Skeletal muscle cell (primary cell): ENCODE measurements around the gene PHOX2B.

Experiments used
- DNase-seq: peaks from one replicate; pipeline ENCODE4 v3.0.0-alpha.2; 2010; ENCODE audit warnings: low read depth
- H3K4me3 ChIP-seq: 2 replicates; pipeline ENCODE4 v1.5.1; 2011; ENCODE audit warnings: low read depth, mild to moderate bottlenecking, control low read depth, low read length, moderate library complexity

PHOX2B gene

DNA sequence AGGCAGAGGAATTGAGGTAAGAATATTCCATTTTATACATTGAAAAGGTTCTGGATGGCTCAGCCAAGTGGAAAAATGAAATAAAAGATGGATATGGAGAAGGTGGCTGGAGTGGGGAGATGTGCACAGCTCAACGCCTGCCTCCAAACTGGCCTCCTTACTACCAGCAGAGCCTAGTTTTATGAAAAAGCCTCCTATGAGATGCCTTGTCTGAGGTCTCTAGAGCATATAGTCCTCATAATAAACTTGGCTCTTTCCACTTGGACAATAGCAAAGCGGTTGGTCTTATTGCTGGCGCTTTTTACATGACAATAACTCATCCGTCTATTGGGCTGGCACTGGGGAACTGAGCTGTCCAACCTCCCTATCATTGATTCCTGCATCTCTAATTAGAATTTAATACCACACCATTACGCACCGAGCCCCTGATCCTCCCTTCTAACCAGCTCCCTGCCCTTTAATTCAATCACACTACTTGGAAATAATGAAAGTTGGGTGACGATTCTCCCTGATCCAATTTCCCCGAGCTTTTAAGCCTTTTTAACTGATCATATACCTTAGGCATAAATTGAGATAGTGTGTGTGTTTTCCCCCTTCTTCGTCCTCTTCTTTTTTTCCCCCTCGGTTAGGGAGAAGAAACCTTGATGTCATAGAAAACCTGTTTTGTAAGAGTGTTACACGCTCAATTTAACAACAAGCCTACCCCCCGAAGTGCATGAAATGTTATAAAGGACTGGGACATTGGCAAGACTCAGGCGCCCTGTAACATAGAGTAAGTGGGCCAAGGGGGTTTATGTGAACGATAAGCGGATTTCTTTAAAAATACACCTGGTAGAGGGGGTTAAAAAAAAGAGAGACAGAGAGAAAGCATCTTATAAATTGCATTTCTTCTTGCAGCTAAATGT is at the start of gene PHOX2B:
TSS of gene PHOX2B (minus strand) at position 155 of the 905 bp plus-strand sequence. CDS start at position 40, 115 bp downstream.
- H3K4me3 ChIP-seq = no peak within 1 kb of the TSS
- no peak for DNase-seq

DNA sequence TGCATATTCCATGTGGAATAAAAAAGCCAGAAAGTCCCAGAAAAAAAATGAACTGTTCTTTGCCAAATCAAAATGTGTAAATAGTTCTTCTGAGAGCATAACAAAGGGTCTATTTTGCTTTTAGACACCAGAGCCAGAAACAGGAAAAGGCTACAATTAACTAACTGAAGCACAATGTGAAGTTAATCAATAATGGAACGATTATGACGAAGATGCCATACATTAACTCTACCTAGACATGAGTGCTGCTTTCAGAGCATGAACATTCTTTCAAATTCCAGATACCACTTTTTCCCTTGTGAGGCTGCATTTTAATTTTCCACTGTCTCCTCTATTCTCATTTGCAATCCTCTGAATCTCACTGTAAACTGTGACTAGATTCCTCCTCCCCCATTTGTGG is 48.7 kb upstream of the PHOX2B start:
- DNase-seq = no peak
- no peak overlapping the region for H3K4me3 ChIP-seq

DNA sequence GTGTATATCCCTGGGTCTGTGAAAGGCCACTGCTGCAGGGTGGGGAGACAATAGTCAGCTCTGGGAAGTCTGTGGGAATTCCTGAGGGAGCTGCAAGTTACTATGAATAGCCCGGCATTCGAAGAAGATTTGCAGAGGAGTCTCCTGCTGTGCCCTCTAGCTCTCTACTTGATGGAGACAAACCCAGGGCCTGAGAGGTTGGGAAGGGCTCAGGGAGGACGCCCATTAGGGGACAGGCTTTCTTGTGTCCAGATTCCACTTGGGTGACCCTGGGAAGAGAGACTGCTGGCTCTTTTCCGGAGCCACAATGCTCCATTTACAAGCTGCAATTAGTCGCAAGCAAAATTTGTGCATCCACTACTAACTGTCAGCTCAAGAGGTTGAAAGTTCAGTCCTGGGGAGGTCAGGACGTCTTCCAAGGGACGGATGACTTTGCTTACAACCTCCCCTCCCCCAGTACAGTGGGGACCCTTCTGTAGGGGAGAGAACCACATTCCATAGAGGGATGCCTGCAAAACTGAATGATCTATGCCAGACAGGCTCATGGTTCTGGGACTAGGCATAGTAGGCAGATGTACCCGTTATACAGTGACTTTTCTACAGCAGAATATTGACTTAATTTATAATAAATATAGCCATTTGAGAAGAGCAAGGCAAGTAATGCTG is 48.2 kb upstream of the PHOX2B start:
- H3K4me3 ChIP-seq = no peak overlapping the region
- no peak for DNase-seq

DNA sequence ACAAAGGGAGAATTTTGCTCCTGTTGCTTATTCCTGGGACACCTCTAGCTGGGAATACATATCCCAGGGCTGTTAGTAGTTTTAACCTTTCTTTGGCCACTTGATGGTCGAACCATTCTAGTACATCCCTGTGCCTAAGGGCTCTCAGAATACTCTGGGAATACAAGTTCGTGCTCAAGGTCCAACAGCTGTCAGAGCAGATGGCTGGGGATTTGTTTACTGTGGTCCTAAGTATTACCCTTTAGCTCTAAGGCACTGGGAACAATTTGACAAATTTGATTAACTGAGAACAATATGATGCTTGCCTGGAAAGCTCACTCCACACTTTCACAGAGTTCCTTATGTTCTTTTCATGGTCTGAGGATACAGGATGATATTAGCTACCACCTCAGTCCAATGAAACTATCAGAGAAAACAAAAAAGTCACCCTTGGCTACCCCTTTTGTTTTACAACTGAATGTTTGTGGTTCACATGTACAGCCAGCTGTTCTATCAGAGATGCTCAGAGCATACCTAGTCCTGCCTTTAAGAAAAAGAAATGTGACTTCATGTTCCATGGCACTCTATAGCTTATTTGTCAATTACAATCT is 47.4 kb upstream of the PHOX2B start:
- H3K4me3 ChIP-seq = no peak overlapping the region
- no peak for DNase-seq

DNA sequence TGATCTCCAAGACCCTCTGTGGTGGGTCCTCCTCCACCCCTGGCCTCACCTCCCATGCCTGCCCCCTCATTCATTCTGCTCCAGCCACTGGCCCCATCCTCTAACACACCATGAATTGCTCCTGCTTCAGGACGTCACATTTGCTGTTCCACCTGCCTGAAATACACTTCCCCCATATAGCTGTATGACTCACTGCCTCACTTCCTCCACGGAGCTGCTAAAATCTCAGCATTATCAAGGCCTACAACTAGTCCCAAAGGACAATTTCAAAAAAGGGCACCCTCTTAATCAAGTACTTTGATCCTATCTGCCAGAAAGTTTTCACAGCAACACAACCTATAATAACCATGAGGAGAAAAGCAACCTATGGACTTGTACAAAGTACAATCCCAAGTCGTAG is 43.6 kb upstream of the PHOX2B start:
- DNase-seq = no peak
- no peak overlapping the region for H3K4me3 ChIP-seq

DNA sequence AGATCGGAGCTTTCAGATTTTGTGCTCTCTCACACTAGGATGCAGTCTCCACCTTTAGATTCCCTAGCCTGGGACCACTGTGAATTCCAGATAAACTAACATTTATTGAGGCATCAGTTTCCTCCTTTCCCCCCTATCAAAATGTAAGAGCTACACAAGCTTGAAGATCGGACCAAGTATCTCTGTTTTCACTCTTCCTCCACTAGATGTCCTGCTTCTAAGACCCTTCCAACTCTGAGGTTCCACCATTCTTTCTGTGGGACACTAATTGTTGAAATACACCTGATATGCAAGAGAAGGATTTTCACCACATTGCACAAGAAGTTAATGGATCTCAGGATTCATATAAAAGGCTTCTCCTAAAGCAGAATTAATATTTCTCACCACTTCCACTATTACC is 43.0 kb upstream of the PHOX2B start:
- no peak for DNase-seq

DNA sequence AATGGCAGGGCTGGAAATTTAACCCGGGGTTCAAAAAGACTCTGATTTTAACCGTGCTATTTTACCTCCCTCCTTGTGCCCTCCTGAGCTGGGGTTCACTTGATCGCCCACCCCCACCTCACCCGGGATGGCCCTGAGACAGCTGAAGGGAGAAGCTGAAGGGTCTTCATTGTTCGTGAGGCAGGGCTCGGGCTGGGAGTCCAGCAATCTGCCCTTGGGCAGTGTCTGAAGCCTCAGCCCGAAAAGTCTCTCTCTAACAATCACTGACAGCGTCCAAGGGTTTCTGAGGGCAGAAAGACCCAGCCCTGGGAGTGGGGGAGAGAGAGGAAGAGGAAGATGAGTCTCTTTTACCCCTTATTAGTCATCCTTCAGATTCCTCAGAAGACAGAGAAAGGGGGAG is 39.4 kb upstream of the PHOX2B start:
- no peak overlapping the region for H3K4me3 ChIP-seq

More for the DNA sequence above, 43.0 kb upstream of the PHOX2B start:
- no peak overlapping the region for H3K4me3 ChIP-seq

DNA sequence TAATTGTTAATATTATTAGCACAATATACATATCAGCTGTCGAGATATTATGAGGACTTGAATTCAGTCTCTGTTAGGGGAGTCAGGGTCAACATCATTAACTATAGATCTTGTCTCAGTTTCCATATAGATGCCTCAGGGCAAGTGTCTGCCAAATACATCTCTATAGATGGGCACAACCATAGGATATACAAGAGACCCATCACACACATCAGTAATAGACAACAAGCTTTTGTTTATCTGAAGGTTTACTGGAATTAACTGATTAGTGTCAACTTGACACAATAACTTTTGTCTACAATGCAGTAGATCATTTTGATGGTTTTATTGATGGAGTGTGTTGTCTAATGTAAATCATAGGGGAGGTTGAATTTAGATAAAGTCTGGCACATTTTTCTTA is 37.1 kb upstream of the PHOX2B start:
- DNase-seq = no peak

More for the DNA sequence above, 39.4 kb upstream of the PHOX2B start:
- no peak for DNase-seq

DNA sequence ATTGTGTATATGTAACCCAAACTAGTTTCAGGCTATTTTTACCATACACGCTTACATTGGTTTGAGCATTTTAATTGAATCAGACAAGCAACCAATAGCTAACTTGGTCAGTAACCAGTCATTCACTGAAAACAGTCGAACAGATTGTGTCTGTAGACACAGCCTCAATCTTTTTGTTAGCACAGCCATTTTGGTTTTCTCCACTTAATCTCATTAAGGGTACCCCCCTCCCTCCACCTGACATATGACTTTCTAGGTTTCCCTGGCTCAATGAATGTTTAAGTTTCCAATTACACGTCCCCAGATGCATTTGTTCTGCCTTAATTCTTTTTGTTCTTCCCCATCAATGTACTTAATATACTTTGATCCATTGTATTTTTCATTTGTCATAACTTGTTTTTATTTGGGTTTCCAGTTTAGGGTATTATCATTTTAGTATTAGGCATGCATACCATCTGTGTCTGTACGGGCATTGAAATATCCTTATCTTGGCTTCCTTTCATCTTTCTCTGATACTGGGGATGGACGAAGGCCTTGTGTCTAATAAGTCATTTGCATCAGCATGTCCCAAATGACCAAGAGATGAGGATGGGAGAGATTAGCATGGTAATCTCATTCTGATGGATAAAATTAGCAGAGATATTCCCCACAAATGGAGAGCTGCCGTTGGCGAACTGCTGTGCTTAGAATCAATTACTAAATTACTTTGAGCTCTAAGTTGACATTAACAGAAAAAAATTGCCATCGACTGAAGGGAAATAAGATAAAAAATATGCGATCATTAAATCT is 35.9 kb upstream of the PHOX2B start:
- no peak for DNase-seq
- H3K4me3 ChIP-seq = no peak overlapping the region

More for the DNA sequence above, 37.1 kb upstream of the PHOX2B start:
- H3K4me3 ChIP-seq = no peak overlapping the region

DNA sequence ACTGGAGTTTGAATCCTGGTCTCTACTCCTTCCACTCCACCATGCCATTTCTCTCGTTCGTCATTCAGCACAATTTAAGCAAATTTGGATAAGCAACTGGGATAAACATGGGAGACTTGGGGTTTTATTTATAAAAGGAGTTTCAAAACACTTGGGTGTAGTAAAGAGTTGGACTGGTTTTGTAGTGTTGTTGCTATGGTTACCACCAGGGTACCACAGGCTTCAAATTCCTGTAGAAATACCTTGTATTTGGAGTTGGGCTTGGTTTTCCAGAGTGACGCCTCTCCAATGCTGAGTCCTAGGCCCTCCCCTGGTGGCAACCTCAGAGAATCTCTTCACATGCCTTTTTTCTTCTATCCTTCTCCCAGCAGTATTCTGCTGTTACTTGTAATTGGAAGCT is 27.9 kb upstream of the PHOX2B start:
- H3K4me3 ChIP-seq = no peak overlapping the region
- no peak for DNase-seq

DNA sequence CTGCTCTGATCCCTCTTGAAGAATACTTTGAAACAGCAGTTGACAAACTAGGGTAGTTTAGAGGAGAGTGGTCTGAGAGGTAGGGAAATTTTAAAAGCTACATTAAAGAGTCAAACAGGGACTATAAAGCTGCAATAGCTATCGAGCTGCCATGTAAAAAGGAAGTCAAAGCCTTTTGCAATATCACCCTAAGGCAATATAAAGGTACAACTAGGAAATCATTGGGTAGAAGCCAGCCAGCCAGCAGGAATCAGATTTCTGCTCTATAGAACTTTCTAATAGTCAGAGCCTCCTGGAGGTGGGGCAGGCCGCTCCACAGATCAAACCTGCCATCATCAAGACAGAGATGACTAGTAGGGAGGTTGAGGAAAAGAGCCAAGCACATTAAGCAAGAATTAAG is 15.2 kb upstream of the PHOX2B start:
- no peak overlapping the region for H3K4me3 ChIP-seq
- no peak for DNase-seq

DNA sequence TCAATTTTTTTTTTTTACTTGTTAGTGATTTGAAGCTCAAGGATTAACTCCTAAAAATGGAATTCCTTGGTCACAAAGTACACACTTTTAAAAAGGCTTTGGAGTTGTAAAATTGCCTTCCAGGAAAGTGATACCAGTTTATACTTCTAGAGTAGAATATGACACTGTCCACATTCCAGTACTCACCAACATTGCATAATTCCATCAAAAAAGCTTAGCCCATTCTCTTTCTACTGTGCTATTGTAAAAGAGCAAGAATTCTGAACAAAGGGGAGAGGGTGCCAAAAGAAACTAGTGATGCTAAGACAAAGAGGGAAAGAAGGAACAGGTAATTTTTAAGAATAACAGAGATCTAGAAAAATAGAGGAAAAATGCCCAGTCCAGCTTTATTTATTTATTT is 10.4 kb upstream of the PHOX2B start:
- no peak overlapping the region for H3K4me3 ChIP-seq
- DNase-seq = no peak

DNA sequence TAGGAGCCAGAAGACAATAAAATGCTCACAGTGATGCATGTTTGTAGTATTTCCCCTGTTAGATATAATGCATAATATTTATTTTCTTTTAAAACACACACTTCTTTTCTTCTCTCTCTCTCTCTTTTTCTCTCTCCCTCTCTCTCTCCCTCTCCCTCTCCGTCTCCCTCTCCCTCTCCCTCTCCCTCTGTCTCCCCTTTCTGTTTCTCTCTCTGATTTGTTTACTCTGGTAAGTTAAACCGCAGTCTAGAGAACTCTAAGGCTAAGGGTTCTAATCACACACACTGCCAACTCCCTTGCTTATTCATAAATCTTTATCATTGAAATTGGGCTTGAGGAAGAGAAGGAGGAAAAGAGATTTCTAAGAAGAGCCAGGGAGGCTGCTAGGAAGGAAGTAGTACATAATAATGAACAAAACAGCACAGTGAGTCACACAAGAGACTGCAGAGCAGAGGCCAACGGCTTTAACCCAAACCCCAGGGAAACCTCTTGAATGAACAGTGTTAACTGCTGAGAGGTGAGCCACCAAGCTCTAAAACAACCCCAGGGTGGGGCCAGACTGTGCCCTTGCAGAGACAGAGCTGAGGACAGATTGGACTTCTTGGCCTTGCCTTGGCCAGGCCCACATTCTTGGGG is 9.1 kb upstream of the PHOX2B start:
- DNase-seq = no peak
- H3K4me3 ChIP-seq = no peak overlapping the region

DNA sequence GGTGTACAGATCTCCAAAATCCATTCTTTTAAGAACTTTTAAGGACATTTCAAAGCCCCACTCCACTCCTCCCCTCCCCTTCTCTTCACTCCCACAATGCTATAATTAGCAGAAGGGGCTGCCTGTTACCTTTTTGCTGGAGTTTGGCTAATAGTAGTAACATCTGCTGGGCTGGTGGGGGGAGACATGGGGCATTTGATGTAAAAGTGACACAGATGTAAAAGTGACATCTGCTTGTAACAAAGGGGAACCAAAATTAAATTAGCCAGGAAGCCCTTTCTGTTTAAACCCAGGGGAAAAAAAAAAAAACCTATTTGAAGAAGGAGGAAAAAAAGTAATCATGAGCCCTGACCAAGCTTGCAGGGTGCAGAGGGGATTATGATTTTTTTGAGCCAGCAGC is 5.4 kb upstream of the PHOX2B start:
- DNase-seq = no peak
- no peak overlapping the region for H3K4me3 ChIP-seq

DNA sequence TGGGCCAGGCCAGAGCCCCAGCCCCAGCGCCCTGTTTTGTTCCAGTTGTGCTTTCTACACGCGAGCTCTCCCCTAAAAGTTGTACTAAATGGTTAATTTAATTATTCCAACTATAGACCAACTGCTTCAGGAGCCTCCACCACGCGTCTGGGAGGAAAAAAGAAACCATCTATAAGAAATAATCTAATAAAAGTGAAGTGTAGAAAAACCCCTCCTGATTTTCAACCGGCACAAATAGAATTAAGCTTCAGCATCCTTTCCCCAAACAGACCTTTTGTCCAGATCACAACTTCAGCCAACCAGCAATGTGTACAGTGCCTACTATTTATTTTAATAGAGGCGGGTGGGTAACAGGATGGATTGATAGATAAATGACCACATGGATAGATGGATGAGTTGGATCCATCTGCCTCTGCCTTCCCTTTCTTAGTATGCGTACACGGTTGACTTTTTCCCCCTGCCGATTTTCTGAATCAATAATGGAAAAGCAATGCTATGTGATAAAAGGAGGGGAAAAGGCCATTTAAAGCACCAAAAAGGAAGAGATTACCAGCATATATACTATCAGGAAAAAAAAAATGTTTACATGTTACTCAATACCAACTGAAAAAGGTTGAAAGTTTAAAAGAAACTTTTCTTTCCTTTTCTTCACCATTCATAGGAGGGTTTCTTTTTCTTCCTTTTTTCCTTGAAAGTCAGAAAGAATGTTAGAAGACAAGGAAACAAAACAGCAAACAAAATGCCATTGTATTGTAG is 3.7 kb upstream of the PHOX2B start:
- no peak for DNase-seq
- H3K4me3 ChIP-seq = no peak overlapping the region

DNA sequence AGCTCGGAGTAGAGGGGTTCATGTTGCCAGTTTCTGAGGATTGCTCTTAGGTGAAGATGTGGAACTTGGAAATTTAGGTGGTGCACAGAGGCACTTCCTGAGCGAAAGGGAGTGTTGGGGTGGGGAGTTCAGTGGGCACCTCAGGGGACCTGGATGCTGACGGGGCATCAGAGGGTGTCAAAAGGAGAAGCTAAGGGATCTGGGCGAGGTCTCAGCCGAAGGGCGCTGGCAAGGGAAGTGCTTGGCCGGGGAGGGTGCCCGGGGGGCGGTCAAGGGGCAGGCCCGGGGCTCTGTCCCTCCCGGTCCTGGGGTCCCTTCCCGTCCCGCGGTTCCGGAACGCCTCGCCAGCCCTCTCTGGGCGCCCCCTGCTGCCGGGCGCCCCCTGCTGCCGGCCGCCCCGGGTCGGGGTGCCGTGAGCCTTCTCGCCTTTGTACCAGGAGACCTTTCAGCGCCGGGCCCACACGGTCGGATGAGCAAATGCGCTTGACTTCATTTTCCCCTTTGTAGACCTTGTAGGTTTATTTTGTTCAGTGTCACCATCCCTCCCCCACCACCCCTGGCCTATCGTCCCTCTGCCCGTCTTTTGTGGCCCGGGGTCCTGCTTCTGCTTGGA is 3.0 kb upstream of the PHOX2B start:
- H3K4me3 ChIP-seq = no peak overlapping the region
- DNase-seq = no peak

DNA sequence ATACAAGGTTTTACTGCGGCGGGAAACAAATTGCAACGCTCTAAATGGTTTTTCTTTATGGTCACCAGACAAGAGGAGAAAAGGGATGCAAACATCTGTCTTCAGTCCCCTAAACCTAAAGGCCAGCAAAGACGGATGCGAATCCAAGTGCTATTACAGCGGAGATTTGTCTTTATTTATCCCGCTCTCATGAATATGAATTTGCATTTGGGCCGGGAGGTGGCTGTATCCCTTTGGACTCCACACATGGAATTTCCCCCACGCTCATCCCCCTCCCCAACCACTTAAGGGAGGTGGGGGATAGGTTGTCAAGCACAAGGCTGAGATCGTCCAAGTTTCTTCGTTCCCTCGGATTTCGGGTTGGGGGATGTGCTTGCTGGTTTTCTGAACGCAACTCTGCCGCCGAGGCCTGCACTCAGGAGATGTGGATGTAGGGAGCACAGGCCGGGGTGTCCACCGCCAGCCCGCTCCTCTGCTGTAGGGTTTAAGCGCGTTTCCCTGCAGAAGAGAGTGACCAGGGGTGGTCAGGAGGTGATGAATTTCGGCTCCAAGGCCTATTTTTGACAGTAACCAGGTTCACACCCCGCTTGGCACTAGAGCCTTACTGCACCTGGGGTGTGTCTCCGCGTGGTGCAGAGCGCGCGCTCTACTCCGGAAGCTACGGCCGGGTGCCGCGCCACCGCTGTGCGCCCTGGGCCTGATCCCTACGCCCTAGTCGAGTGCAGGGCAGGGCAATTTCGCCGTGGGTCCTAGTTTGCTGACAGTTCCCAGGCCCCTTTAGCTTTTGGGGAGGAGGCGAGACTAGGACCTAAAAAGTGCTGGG is 2.3 kb upstream of the PHOX2B start:
- no peak for DNase-seq
- H3K4me3 ChIP-seq = no peak overlapping the region
